ENCODE measurements around the gene CDC42EP1.

Gene CDC42EP1

GRCh38 chr22:37561212-37562048 lies 1.1 kb downstream of the CDC42EP1 start:
- Histone ChIP-seq H3K4me1 (ENCODE audit: control insufficient read depth, insufficient read depth, low read length, unreplicated experiment) (peaks cover 26% of the 10 kb centered on the region), H2AFZ (ENCODE audit: low read length, unreplicated experiment) (no peak overlapping the region)

DNA sequence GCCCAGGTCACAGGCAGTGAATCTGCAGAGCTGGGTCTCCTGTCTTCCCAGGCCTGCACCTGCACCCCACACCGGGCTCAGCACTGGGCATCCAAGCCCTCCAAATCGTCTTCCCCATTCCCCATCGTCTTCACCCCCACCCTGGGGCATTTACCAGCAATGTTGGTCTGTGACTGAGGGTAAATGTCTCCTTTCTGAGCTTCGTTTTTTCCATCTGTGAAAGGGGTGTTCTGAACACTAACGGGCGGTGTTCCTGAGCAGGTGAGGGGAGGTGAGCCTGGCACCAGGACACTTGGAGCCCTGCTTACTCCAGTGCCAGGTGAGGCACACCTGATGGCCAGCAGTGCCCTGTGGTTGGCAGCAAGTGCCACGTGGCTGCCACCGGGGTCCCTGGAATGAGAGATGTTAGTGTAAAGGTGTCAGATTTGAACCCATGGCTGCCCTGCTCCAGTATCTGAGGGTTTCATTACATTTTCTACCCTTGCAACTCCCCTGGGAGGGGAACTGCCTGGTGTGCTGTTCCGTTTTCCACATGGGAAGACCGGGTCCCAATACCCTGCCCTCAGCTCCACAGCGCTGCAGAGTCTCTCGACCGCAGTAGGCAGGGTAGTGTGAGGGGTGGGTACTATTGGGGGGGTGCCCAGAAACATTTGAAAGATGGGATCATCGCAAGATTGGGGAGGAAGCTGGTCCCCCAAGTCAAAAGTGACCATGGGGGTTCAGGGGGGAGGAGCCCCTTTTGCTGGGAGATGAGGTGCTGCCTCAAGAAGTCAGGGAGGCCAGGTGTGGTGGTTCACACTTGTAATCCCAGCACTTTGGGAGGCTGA lies 2.0 kb downstream of the CDC42EP1 start:
- Histone ChIP-seq H3K27ac (ENCODE audit: low read depth, low read length) (peak overlapping the region; percentile 76), H3K79me2 (ENCODE audit: control insufficient read depth, insufficient read depth, low read length, unreplicated experiment) (peaks cover 62% of the 10 kb centered on the region), H3K4me3 (ENCODE audit: low read depth, low read length) (peak overlapping the region; percentile 95), H3K27me3 (ENCODE audit: insufficient read depth, low read length) (no peaks in the 10 kb centered on the region), H3K4me1 (ENCODE audit: control insufficient read depth, insufficient read depth, low read length, unreplicated experiment) (peaks cover 26% of the 10 kb centered on the region), H3K36me3 (ENCODE audit: insufficient read depth, low read length) (no peaks in the 10 kb centered on the region), H2AFZ (ENCODE audit: low read length, unreplicated experiment) (no peak overlapping the region)

More at GRCh38 chr22:37561212-37562048, 1.1 kb downstream of the CDC42EP1 start:
- no peaks in the 10 kb centered on the region for H3K27me3 ChIP-seq (ENCODE audit: insufficient read depth, low read length)
- peaks cover 54% of the 10 kb centered on the region for H3K79me2 ChIP-seq (ENCODE audit: control insufficient read depth, insufficient read depth, low read length, unreplicated experiment)
- no peaks in the 10 kb centered on the region for H3K36me3 ChIP-seq (ENCODE audit: insufficient read depth, low read length)
- peak overlapping the region; percentile 95 for H3K4me3 ChIP-seq (ENCODE audit: low read depth, low read length)
- H3K27ac ChIP-seq (ENCODE audit: low read depth, low read length): peak overlapping the region; percentile 81

GRCh38 chr22:37563153-37564081 lies 3.1 kb downstream of the CDC42EP1 start:
- H3K27ac ChIP-seq (ENCODE audit: low read depth, low read length): peak overlapping the region; percentile 76
- no peaks in the 10 kb centered on the region for H3K36me3 ChIP-seq (ENCODE audit: insufficient read depth, low read length)
- no peak overlapping the region for H2AFZ ChIP-seq (ENCODE audit: low read length, unreplicated experiment)
- H3K4me3 ChIP-seq (ENCODE audit: low read depth, low read length): peak overlapping the region; percentile 95; the same call in 1 of the 2 replicates
- peaks cover 67% of the 10 kb centered on the region for H3K79me2 ChIP-seq (ENCODE audit: control insufficient read depth, insufficient read depth, low read length, unreplicated experiment)
- no peaks in the 10 kb centered on the region for H3K27me3 ChIP-seq (ENCODE audit: insufficient read depth, low read length)
- peaks cover 26% of the 10 kb centered on the region for H3K4me1 ChIP-seq (ENCODE audit: control insufficient read depth, insufficient read depth, low read length, unreplicated experiment)

- Histone ChIP-seq H3K4me3 (ENCODE audit: low read depth, low read length) (no peak overlapping the region), H3K79me2 (ENCODE audit: control insufficient read depth, insufficient read depth, low read length, unreplicated experiment) (peaks cover 67% of the 10 kb centered on the region), H2AFZ (ENCODE audit: low read length, unreplicated experiment) (no peak overlapping the region), H3K27me3 (ENCODE audit: insufficient read depth, low read length) (no peaks in the 10 kb centered on the region), H3K27ac (ENCODE audit: low read depth, low read length) (peak overlapping the region; percentile 76), H3K4me1 (ENCODE audit: control insufficient read depth, insufficient read depth, low read length, unreplicated experiment) (peaks cover 26% of the 10 kb centered on the region), H3K36me3 (ENCODE audit: insufficient read depth, low read length) (no peaks in the 10 kb centered on the region)
Measured at GRCh38 chr22:37564111-37564711, 3.9 kb downstream of the CDC42EP1 start.

DNA sequence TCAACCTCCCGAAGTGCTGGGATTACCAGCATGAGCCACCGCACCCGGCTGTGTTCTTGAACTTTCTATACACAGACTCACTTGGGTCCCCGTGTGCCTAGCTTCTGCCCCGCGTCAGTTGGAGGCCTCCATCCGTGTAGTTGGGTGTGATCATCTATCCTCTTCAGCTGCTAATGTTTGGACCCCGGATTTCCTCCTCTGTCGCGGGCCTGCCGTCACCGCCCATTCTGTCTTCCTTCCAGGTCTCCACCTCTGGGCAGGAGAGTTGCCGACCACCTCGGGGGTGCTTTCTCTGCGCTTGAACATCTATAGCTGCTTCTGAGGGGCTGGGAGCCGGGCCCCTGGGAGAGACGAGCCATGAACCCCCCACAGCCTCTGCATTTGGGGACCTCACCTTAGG lies 5.5 kb downstream of the CDC42EP1 start:
- no peak overlapping the region for H2AFZ ChIP-seq (ENCODE audit: low read length, unreplicated experiment)
- peaks cover 64% of the 10 kb centered on the region for H3K79me2 ChIP-seq (ENCODE audit: control insufficient read depth, insufficient read depth, low read length, unreplicated experiment)
- H3K36me3 ChIP-seq (ENCODE audit: insufficient read depth, low read length): no peaks in the 10 kb centered on the region
- no peak overlapping the region for H3K4me3 ChIP-seq (ENCODE audit: low read depth, low read length)
- H3K27ac ChIP-seq (ENCODE audit: low read depth, low read length): no peak overlapping the region
- no peaks in the 10 kb centered on the region for H3K27me3 ChIP-seq (ENCODE audit: insufficient read depth, low read length)
- H3K4me1 ChIP-seq (ENCODE audit: control insufficient read depth, insufficient read depth, low read length, unreplicated experiment): peaks cover 26% of the 10 kb centered on the region

DNA sequence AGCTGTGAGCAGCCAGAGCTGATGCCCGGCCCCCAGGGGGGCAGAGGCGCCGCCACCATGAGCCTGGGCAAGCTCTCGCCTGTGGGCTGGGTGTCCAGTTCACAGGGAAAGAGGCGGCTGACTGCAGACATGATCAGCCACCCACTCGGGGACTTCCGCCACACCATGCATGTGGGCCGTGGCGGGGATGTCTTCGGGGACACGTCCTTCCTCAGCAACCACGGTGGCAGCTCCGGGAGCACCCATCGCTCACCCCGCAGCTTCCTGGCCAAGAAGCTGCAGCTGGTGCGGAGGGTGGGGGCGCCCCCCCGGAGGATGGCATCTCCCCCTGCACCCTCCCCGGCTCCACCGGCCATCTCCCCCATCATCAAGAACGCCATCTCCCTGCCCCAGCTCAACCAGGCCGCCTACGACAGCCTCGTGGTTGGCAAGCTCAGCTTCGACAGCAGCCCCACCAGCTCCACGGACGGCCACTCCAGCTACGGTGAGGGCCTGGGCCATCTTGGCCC lies 6.1 kb downstream of the CDC42EP1 start:
- no peaks in the 10 kb centered on the region for H3K36me3 ChIP-seq (ENCODE audit: insufficient read depth, low read length)

DNA sequence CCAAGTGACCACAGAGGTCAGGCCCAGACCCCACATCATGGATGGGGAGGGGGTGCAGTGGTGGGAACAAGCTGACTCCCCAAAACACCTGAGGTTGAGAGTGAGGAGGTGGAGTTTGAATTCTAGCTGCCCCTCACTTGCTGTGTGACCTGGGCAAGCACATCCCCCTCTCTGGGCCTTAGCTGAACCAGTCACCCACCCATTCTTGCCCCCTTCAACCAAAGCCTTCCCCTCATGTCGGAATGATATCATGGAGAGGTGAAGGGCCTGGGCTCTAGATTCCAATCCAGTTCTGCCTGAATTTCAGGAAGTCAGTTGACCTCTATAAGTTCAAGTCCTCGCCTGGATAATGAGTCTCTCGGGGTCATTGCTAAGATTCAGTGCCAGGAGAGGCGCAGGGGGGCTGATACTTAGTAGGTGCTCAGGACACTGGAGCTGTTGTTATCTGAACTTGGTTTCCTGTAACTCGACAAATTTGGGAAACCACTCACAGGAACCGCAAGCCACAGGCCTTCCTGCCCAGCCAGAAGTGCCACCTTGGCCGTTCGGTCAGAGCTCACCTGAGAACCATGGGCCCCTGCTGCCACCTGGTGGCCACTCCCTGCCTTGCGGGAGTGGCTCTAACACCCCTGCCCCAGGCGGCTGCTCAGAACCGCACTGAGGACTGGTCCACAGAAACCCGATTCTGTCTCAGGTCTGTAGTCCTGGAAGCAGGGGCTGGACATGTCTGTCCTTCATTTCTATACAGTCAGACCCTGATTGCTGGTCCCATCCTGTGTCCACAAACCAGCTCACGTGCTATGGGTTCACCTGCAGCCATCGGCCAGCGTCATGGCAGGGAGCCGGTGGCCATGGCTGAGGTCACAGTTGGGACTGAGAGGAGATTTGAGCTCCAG lies 6.9 kb downstream of the CDC42EP1 start:
- Histone ChIP-seq H3K4me1 (ENCODE audit: control insufficient read depth, insufficient read depth, low read length, unreplicated experiment) (peaks cover 24% of the 10 kb centered on the region), H2AFZ (ENCODE audit: low read length, unreplicated experiment) (no peak overlapping the region), H3K79me2 (ENCODE audit: control insufficient read depth, insufficient read depth, low read length, unreplicated experiment) (peaks cover 53% of the 10 kb centered on the region), H3K27ac (ENCODE audit: low read depth, low read length) (no peak overlapping the region), H3K27me3 (ENCODE audit: insufficient read depth, low read length) (no peaks in the 10 kb centered on the region), H3K36me3 (ENCODE audit: insufficient read depth, low read length) (no peaks in the 10 kb centered on the region), H3K4me3 (ENCODE audit: low read depth, low read length) (no peak overlapping the region)

More for the DNA sequence above, 6.1 kb downstream of the CDC42EP1 start:
- Histone ChIP-seq H2AFZ (ENCODE audit: low read length, unreplicated experiment) (no peak overlapping the region), H3K4me1 (ENCODE audit: control insufficient read depth, insufficient read depth, low read length, unreplicated experiment) (peaks cover 26% of the 10 kb centered on the region), H3K4me3 (ENCODE audit: low read depth, low read length) (no peak overlapping the region), H3K27ac (ENCODE audit: low read depth, low read length) (no peak overlapping the region), H3K27me3 (ENCODE audit: insufficient read depth, low read length) (no peaks in the 10 kb centered on the region), H3K79me2 (ENCODE audit: control insufficient read depth, insufficient read depth, low read length, unreplicated experiment) (peaks cover 59% of the 10 kb centered on the region)

- Histone ChIP-seq H3K4me1 (ENCODE audit: control insufficient read depth, insufficient read depth, low read length, unreplicated experiment) (peaks cover 15% of the 10 kb centered on the region), H3K27me3 (ENCODE audit: insufficient read depth, low read length) (no peaks in the 10 kb centered on the region), H2AFZ (ENCODE audit: low read length, unreplicated experiment) (no peak overlapping the region), H3K27ac (ENCODE audit: low read depth, low read length) (no peak overlapping the region), H3K79me2 (ENCODE audit: control insufficient read depth, insufficient read depth, low read length, unreplicated experiment) (peaks cover 45% of the 10 kb centered on the region), H3K4me3 (ENCODE audit: low read depth, low read length) (no peak overlapping the region), H3K36me3 (ENCODE audit: insufficient read depth, low read length) (no peaks in the 10 kb centered on the region)
Measured at GRCh38 chr22:37568012-37568411, 7.7 kb downstream of the CDC42EP1 start.

- peaks cover 42% of the 10 kb centered on the region for H3K79me2 ChIP-seq (ENCODE audit: control insufficient read depth, insufficient read depth, low read length, unreplicated experiment)
- H3K36me3 ChIP-seq (ENCODE audit: insufficient read depth, low read length): no peaks in the 10 kb centered on the region
- H3K4me1 ChIP-seq (ENCODE audit: control insufficient read depth, insufficient read depth, low read length, unreplicated experiment): peaks cover 11% of the 10 kb centered on the region
- H3K27ac ChIP-seq (ENCODE audit: low read depth, low read length): no peak overlapping the region
- no peak overlapping the region for H2AFZ ChIP-seq (ENCODE audit: low read length, unreplicated experiment)
- H3K27me3 ChIP-seq (ENCODE audit: insufficient read depth, low read length): no peaks in the 10 kb centered on the region
- H3K4me3 ChIP-seq (ENCODE audit: low read depth, low read length): no peak overlapping the region
Measured at GRCh38 chr22:37568448-37569008, 8.2 kb downstream of the CDC42EP1 start.

Data from ACC112 (cell line).